WERI-Rb-1 (cell line): ENCODE measurements around the gene GPER1.

Experiments used
- DNase-seq: peaks from one replicate; pipeline ENCODE4 v3.0.0-alpha.2; 2020
- H3K27ac ChIP-seq: fragments of 250-450 bp; sonication (Bioruptor Pico); 2 replicates; pipeline ENCODE4 v1.5.1; 2020; ENCODE audit warnings: mild to moderate bottlenecking, moderate library complexity
- H3K27me3 ChIP-seq: fragments of 250-450 bp; sonication (Bioruptor Pico); 2 replicates; pipeline ENCODE4 v1.5.1; 2021; ENCODE audit warnings: mild to moderate bottlenecking, low read depth, moderate library complexity; ENCODE audit not compliant: insufficient read depth, severe bottlenecking
- H3K36me3 ChIP-seq: fragments of 250-450 bp; sonication (Bioruptor Pico); 2 replicates; pipeline ENCODE4 v1.5.1; 2020; ENCODE audit warnings: mild to moderate bottlenecking, moderate library complexity
- H3K4me3 ChIP-seq: 2 replicates; pipeline ENCODE4 v1.5.1; 2011; ENCODE audit warnings: low read depth, mild to moderate bottlenecking, control low read depth, low read length
- H3K9me3 ChIP-seq: fragments of 250-450 bp; sonication (Bioruptor Pico); 2 replicates; pipeline ENCODE4 v1.5.1; 2021; ENCODE audit warnings: mild to moderate bottlenecking, moderate library complexity; ENCODE audit not compliant: severe bottlenecking
- CTCF ChIP-seq: IDR thresholded peaks from 2 replicates; pipeline ENCODE4 v1.5.1; 2011; ENCODE audit warnings: low read depth, mild to moderate bottlenecking, control low read depth, inconsistent platforms, low read length

GPER1 gene

GRCh38 chr7:1103789-1104515 lies 16.0 kb downstream of the GPER1 start:
- H3K4me3 ChIP-seq: no peak overlapping the region
- no peaks in the 10 kb centered on the region; the same call in 1 of the 2 replicates for H3K36me3 ChIP-seq
- no peak for DNase-seq
- no peak for TF ChIP-seq CTCF
- H3K9me3 ChIP-seq: no peaks in the 10 kb centered on the region
- H3K27me3 ChIP-seq: no peaks in the 10 kb centered on the region
- H3K27ac ChIP-seq: no peak overlapping the region

- DNase-seq: no peak
- H3K4me3 ChIP-seq: no peak overlapping the region
- H3K27ac ChIP-seq: no peak overlapping the region
- no peaks in the 10 kb centered on the region for H3K27me3 ChIP-seq
- TF ChIP-seq CTCF: no peak
- no peaks in the 10 kb centered on the region; the same call in 1 of the 2 replicates for H3K36me3 ChIP-seq
- H3K9me3 ChIP-seq: no peaks in the 10 kb centered on the region
Measured at GRCh38 chr7:1104516-1105179, 16.7 kb downstream of the GPER1 start.

GRCh38 chr7:1105189-1105588 lies 17.3 kb downstream of the GPER1 start:
- TF ChIP-seq CTCF: no peak
- DNase-seq: no peak
- H3K36me3 ChIP-seq: no peaks in the 10 kb centered on the region; the same call in 1 of the 2 replicates
- no peak overlapping the region for H3K27ac ChIP-seq
- no peaks in the 10 kb centered on the region for H3K9me3 ChIP-seq
- H3K4me3 ChIP-seq: no peak overlapping the region
- no peaks in the 10 kb centered on the region for H3K27me3 ChIP-seq

GRCh38 chr7:1106063-1106792 lies 18.3 kb downstream of the GPER1 start:
- TF ChIP-seq CTCF: no peak
- Histone ChIP-seq H3K27me3 (no peaks in the 10 kb centered on the region), H3K9me3 (no peaks in the 10 kb centered on the region), H3K27ac (no peak overlapping the region), H3K36me3 (no peaks in the 10 kb centered on the region), H3K4me3 (no peak overlapping the region)
- no peak for DNase-seq

- TF ChIP-seq CTCF: no peak
- Histone ChIP-seq H3K27me3 (no peaks in the 10 kb centered on the region), H3K9me3 (no peaks in the 10 kb centered on the region), H3K36me3 (no peaks in the 10 kb centered on the region), H3K27ac (no peak overlapping the region), H3K4me3 (no peak overlapping the region)
- DNase-seq: no peak
Measured at GRCh38 chr7:1106793-1107421, 19.0 kb downstream of the GPER1 start.
